ENCODE data around the gene ERGIC2. TPM values are rescaled to one million over a fixed set of nuclear protein-coding genes. Genes with fewer than 3 reads are reported as not detected.

The ERGIC2 gene, protein sequence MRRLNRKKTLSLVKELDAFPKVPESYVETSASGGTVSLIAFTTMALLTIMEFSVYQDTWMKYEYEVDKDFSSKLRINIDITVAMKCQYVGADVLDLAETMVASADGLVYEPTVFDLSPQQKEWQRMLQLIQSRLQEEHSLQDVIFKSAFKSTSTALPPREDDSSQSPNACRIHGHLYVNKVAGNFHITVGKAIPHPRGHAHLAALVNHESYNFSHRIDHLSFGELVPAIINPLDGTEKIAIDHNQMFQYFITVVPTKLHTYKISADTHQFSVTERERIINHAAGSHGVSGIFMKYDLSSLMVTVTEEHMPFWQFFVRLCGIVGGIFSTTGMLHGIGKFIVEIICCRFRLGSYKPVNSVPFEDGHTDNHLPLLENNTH
- total RNA-seq (37.4 TPM), polyA plus RNA-seq (100 to 1,000 TPM in 3 of 4 donors, 10 to 100 TPM in 1; 89.3 to 125 (median 105) TPM)

DNA sequence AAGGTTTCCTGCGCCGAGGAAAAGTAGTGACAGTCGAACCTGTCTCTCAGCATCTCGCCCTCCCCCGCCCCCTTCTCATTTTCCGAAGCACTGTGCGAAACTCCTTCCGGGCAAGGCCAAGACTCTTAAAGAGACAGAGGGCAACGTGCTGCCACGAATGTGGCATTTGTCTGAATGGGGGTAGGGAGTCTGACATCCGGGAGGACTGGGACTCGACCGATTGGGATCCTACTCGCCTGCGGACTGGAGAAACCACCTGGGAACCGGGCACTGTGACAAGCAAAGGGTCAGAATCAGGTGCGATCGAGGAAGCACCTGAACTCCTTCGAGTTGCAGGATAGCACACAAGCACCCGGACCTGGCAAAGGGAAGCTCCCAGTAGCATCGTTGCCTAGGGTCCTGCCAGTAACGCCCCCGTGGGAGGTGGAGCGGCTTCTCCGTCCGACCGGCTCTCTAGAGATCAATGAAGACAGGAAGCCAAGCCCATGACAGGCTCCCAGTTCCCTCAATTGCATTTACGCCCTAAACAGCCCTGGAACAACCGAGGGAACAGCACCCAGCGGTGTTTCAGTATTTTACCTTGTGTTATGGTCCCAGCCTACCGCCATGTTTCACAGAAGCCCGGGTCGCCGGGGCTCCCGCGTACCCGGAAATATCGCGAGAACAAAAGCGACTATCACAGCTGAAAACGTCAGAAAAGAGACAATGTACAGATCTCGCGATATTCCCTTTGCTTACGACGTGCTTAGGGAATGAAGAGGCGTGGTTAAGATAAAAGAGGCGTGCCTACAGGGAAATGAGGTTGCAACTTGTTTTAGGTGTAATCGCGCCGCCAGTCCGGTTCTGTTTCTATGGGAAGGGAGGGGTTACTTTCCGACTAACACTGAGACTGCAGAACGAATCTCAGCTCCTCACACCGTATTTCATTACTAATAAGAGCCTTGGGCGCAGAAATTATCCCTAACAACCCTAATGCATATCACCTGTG is at the start of gene ERGIC2:
Gene ERGIC2 (minus strand): TSS at position 637 of the 988 bp plus-strand sequence. CDS start 9,539 bp downstream, outside the sequence.
- peaks cover 8% of the 10 kb centered on the region for H3K27me3 Mint-ChIP-seq
- Histone ChIP-seq H3K9me3 (ENCODE audit: control insufficient read depth in 2 of 2, low read length in 2 of 2) (no peaks in the 10 kb centered on the region), H3K4me1 (ENCODE audit: control insufficient read depth, insufficient read depth, low read length, poor library complexity, severe bottlenecking) (peaks cover 13% of the 10 kb centered on the region), H3K27ac (ENCODE audit: insufficient read depth, low read length, poor library complexity, severe bottlenecking) (peak within 1 kb of the TSS; percentile 92), H3K4me3 (ENCODE audit: low read depth, low read length) (peak within 1 kb of the TSS; percentile 100), H3K27me3 (ENCODE audit: control insufficient read depth, insufficient read depth, low read length) (no peaks in the 10 kb centered on the region), H3K36me3 (ENCODE audit: control insufficient read depth, insufficient read depth, low read length) (peaks cover 3% of the 10 kb centered on the region)
- H3K4me3 Mint-ChIP-seq = peak within 1 kb of the TSS; percentile 89 to 100 (median 98)
- ATAC-seq (ENCODE audit: low read depth in 2 of 2) = peak; percentile 89 to 92
- H3K9me3 Mint-ChIP-seq = no peaks in the 10 kb centered on the region
- DNase-seq = peak; percentile 90 to 99 (median 96)
- peaks cover 30 to 62% (median 49%) of the 10 kb centered on the region in 4 donors for H3K4me1 Mint-ChIP-seq
- H3K27ac Mint-ChIP-seq = peak within 1 kb of the TSS; percentile 97 to 99 (median 98)
- peaks cover 2% of the 10 kb centered on the region for H3K36me3 Mint-ChIP-seq

DNA sequence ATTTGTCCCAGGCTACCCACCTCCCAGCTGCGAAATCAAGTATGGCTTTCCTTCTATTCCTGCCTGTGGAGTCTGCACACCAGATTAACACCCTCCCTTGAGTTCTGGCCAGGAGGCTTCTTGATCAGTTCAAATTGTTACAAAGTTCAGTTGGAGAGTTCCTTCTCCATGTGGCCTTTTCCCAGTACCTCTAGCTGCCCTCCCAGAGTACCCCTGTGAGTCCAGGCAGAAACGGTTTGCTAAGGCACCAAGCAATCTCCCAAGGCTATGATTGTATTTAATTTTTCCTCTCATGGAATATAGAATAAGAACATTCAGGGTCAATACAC is 49.7 kb upstream of the ERGIC2 start:
- no peak for DNase-seq

DNA sequence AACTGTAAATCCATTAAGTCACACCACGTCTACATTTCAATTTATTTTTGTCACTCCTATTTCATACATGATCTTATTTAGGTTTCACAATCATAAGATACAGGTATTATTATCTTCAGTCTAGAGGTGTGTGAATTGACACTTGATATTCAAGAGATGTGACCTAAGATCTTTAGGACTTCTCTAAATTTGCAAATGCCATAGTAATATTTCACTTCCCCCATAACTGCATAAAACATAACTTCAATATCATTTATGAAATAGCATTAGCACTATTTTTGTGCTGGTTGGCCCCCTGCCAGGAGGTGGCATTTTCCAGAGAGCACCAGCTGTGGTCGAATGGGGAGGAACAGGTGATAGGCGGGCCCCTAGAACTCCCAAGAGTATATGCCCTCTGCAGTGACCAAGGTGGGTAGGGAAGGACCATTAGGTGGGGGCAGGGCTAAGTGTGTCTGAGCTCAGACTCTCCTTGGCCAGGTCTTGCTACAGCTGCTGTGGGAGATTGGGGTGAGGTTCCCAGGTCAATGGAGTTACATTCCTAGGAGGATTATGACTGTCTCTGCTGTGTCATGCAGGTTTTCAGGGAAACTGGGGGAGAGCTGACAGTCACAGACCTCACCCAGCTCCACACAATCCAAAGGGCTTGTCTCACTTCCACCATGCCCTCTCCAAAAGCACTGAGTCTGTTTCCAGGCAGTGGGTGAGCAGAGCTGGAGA is 49.2 kb upstream of the ERGIC2 start:
- Mint-ChIP-seq H3K36me3 (no peaks in the 10 kb centered on the region), H3K27me3 (peaks cover 16% of the 10 kb centered on the region)

More for the DNA sequence above, 49.7 kb upstream of the ERGIC2 start:
- Histone ChIP-seq H3K9me3 (ENCODE audit: control insufficient read depth in 2 of 2, low read length in 2 of 2) (no peaks in the 10 kb centered on the region), H3K27me3 (ENCODE audit: control insufficient read depth, insufficient read depth, low read length) (no peaks in the 10 kb centered on the region), H3K36me3 (ENCODE audit: control insufficient read depth, insufficient read depth, low read length) (no peaks in the 10 kb centered on the region), H3K4me3 (ENCODE audit: low read depth, low read length) (no peak overlapping the region), H3K27ac (ENCODE audit: insufficient read depth, low read length, poor library complexity, severe bottlenecking) (no peak overlapping the region), H3K4me1 (ENCODE audit: control insufficient read depth, insufficient read depth, low read length, poor library complexity, severe bottlenecking) (no peaks in the 10 kb centered on the region)
- Mint-ChIP-seq H3K36me3 (no peaks in the 10 kb centered on the region), H3K4me1 (peaks cover 0 to 4% (median 0%) of the 10 kb centered on the region in 4 donors), H3K27ac (no peak overlapping the region), H3K27me3 (peaks cover 11% of the 10 kb centered on the region), H3K9me3 (no peaks in the 10 kb centered on the region), H3K4me3 (no peak overlapping the region)
- no peak for ATAC-seq (ENCODE audit: low read depth in 2 of 2)

DNA sequence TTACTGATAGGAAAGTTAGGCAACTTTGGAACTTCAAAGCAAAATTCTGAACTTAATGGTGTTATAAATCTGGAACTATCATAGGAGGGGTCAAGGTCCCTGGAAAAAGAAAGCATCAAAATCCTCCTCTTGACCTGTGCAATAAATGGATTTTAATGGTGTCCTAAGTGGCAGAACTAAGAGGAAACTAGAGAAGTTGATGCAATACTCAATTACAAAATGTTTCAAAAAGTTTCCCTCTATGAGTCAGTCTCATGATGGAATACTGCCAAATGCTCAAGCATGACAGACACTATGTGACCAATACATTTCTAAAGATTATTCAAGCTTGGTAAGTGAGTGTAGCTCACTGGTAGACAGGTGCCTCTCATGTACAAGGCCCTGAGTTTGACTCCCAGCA is 47.7 kb upstream of the ERGIC2 start:
- H3K9me3 ChIP-seq (ENCODE audit: control insufficient read depth in 2 of 2, low read length in 2 of 2) = no peaks in the 10 kb centered on the region
- H3K4me1 ChIP-seq (ENCODE audit: control insufficient read depth, insufficient read depth, low read length, poor library complexity, severe bottlenecking) = no peaks in the 10 kb centered on the region
- Mint-ChIP-seq H3K36me3 (no peaks in the 10 kb centered on the region), H3K27me3 (peaks cover 22% of the 10 kb centered on the region), H3K4me3 (no peak overlapping the region), H3K4me1 (peaks cover 0 to 4% (median 0%) of the 10 kb centered on the region in 4 donors), H3K27ac (no peak overlapping the region), H3K9me3 (peaks cover 0 to 2% (median 0%) of the 10 kb centered on the region in 7 donors)
- H3K36me3 ChIP-seq (ENCODE audit: control insufficient read depth, insufficient read depth, low read length) = no peaks in the 10 kb centered on the region
- no peak overlapping the region for H3K4me3 ChIP-seq (ENCODE audit: low read depth, low read length)
- H3K27me3 ChIP-seq (ENCODE audit: control insufficient read depth, insufficient read depth, low read length) = no peaks in the 10 kb centered on the region
- ATAC-seq (ENCODE audit: low read depth in 2 of 2) (peak in 1 of 2 donors; percentile 28), DNase-seq (no peak)
- H3K27ac ChIP-seq (ENCODE audit: insufficient read depth, low read length, poor library complexity, severe bottlenecking) = no peak overlapping the region

More for the DNA sequence above, 49.2 kb upstream of the ERGIC2 start:
- Histone ChIP-seq H3K27me3 (ENCODE audit: control insufficient read depth, insufficient read depth, low read length) (no peaks in the 10 kb centered on the region), H3K27ac (ENCODE audit: insufficient read depth, low read length, poor library complexity, severe bottlenecking) (no peak overlapping the region), H3K36me3 (ENCODE audit: control insufficient read depth, insufficient read depth, low read length) (no peaks in the 10 kb centered on the region), H3K4me3 (ENCODE audit: low read depth, low read length) (no peak overlapping the region), H3K4me1 (ENCODE audit: control insufficient read depth, insufficient read depth, low read length, poor library complexity, severe bottlenecking) (no peaks in the 10 kb centered on the region), H3K9me3 (ENCODE audit: control insufficient read depth in 2 of 2, low read length in 2 of 2) (no peaks in the 10 kb centered on the region)
- Mint-ChIP-seq H3K4me3 (no peak overlapping the region), H3K9me3 (no peaks in the 10 kb centered on the region), H3K27ac (no peak overlapping the region), H3K4me1 (peaks cover 0 to 4% (median 0%) of the 10 kb centered on the region in 4 donors)
- DNase-seq (no peak), ATAC-seq (ENCODE audit: low read depth in 2 of 2) (no peak)

DNA sequence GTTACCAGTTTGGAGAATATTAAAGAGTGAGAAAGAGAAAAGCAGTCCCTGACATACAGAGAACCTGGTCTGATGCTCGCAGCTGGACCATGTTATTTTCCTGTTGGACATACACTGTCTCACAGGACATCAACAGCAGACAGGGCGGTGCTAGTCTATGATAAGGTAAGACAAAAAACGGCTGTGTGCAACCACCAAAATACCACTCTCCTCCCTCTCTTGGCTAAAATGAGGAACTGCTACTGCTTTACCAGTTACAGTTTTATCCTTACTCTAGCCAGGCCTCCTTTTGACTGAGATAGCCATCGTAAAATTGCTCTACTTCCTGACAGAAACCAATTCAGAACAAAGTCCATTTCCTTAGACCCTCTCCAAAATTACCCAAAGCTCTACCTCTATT is 47.0 kb upstream of the ERGIC2 start:
- no peak overlapping the region for H3K4me3 Mint-ChIP-seq
- DNase-seq (peak in 2 of 3 donors; percentile 7 to 9), ATAC-seq (ENCODE audit: low read depth in 2 of 2) (peak in 1 of 2 donors; percentile 57)
- H3K27me3 Mint-ChIP-seq = peaks cover 24% of the 10 kb centered on the region
- H3K9me3 Mint-ChIP-seq = peaks cover 0 to 3% (median 0%) of the 10 kb centered on the region in 7 donors
- H3K36me3 Mint-ChIP-seq = no peaks in the 10 kb centered on the region
- Histone ChIP-seq H3K9me3 (ENCODE audit: control insufficient read depth in 2 of 2, low read length in 2 of 2) (no peaks in the 10 kb centered on the region), H3K27me3 (ENCODE audit: control insufficient read depth, insufficient read depth, low read length) (no peaks in the 10 kb centered on the region), H3K4me3 (ENCODE audit: low read depth, low read length) (no peak overlapping the region), H3K36me3 (ENCODE audit: control insufficient read depth, insufficient read depth, low read length) (no peaks in the 10 kb centered on the region), H3K4me1 (ENCODE audit: control insufficient read depth, insufficient read depth, low read length, poor library complexity, severe bottlenecking) (no peaks in the 10 kb centered on the region), H3K27ac (ENCODE audit: insufficient read depth, low read length, poor library complexity, severe bottlenecking) (no peak overlapping the region)
- H3K4me1 Mint-ChIP-seq = peaks cover 0 to 4% (median 0%) of the 10 kb centered on the region in 4 donors
- no peak overlapping the region for H3K27ac Mint-ChIP-seq

DNA sequence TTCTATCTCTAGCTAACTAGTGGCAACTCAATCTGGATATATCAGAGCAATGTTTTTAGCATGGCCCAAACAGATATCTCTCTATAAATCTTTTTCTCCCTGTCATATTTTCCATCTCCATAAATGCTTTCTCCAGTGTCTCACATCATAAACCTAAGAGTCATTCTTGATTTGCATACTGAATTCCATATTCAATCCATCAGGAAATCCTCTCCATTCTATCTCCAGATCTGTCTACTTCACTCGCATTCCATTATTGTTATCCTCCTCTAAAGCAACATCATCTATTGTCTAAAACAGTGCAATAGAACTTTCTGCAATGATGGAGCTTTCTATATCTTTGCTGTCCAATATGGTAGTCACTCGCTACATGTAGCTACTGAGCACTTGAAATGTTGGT is 45.5 kb upstream of the ERGIC2 start:
- Mint-ChIP-seq H3K27ac (peak overlapping the region in 1 of 3 donors; percentile 69), H3K36me3 (no peaks in the 10 kb centered on the region), H3K4me1 (peaks cover 0 to 4% (median 0%) of the 10 kb centered on the region in 4 donors), H3K9me3 (peaks cover 0 to 3% (median 0%) of the 10 kb centered on the region in 7 donors), H3K4me3 (no peak overlapping the region), H3K27me3 (peaks cover 26% of the 10 kb centered on the region)
- H3K9me3 ChIP-seq (ENCODE audit: control insufficient read depth in 2 of 2, low read length in 2 of 2) = no peaks in the 10 kb centered on the region
- H3K4me1 ChIP-seq (ENCODE audit: control insufficient read depth, insufficient read depth, low read length, poor library complexity, severe bottlenecking) = no peaks in the 10 kb centered on the region
- ATAC-seq (ENCODE audit: low read depth in 2 of 2) (no peak), DNase-seq (no peak)
- H3K4me3 ChIP-seq (ENCODE audit: low read depth, low read length) = no peak overlapping the region
- H3K27me3 ChIP-seq (ENCODE audit: control insufficient read depth, insufficient read depth, low read length) = no peaks in the 10 kb centered on the region
- H3K36me3 ChIP-seq (ENCODE audit: control insufficient read depth, insufficient read depth, low read length) = no peaks in the 10 kb centered on the region
- no peak overlapping the region for H3K27ac ChIP-seq (ENCODE audit: insufficient read depth, low read length, poor library complexity, severe bottlenecking)

DNA sequence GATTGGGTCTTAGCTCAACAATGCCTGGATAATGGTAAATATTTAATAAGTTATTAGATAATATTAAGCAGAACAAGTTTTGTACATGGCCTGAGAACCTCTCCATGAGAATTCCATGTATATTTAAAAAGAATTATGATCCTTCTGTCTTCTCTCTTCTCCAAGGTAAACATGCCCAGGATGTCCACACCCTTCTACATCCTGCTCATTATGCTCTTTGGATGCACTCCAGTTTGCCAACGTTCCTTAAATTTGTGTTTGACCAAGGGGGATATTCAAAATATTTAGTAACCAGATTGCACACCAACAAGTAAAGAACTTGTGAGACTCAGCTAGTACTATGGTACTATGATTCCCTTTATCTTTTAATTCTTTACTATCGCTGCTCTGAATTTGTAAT is 44.8 kb upstream of the ERGIC2 start:
- H3K27me3 Mint-ChIP-seq = peaks cover 26% of the 10 kb centered on the region
- peaks cover 0 to 4% (median 0%) of the 10 kb centered on the region in 4 donors for H3K4me1 Mint-ChIP-seq
- ATAC-seq (ENCODE audit: low read depth in 2 of 2) = no peak
- H3K9me3 Mint-ChIP-seq = peaks cover 0 to 3% (median 0%) of the 10 kb centered on the region in 7 donors
- Histone ChIP-seq H3K27ac (ENCODE audit: insufficient read depth, low read length, poor library complexity, severe bottlenecking) (no peak overlapping the region), H3K27me3 (ENCODE audit: control insufficient read depth, insufficient read depth, low read length) (no peaks in the 10 kb centered on the region), H3K4me3 (ENCODE audit: low read depth, low read length) (no peak overlapping the region), H3K9me3 (ENCODE audit: control insufficient read depth in 2 of 2, low read length in 2 of 2) (no peaks in the 10 kb centered on the region), H3K36me3 (ENCODE audit: control insufficient read depth, insufficient read depth, low read length) (no peaks in the 10 kb centered on the region), H3K4me1 (ENCODE audit: control insufficient read depth, insufficient read depth, low read length, poor library complexity, severe bottlenecking) (no peaks in the 10 kb centered on the region)
- no peak overlapping the region for H3K4me3 Mint-ChIP-seq
- H3K27ac Mint-ChIP-seq = no peak overlapping the region
- no peaks in the 10 kb centered on the region for H3K36me3 Mint-ChIP-seq
- DNase-seq = no peak

All from CD4-positive, CD25-positive, alpha-beta regulatory T cell (primary cell).